Bronchial epithelial cell (primary cell): ENCODE results near the gene RGCC. TPM values are rescaled to one million over a fixed set of nuclear protein-coding genes. Genes with fewer than 3 reads are reported as not detected.
A peak's percentile ranks its signal among the peaks of the same experiment; 100 is the strongest.

ENCODE experiments used
- DNase-seq: peaks from one replicate; pipeline ENCODE4 v3.0.0-alpha.2; 2010; ENCODE audit warnings: low read depth
- FAIRE-seq: peaks from 2 replicates; lab custom pipeline; 2011; peaks lifted over from hg19 to GRCh38; lab: Jason Lieb, UNC
- H3K27me3 ChIP-seq: 2 replicates; pipeline ENCODE4 v1.5.1; 2011; ENCODE audit warnings: low read length; ENCODE audit not compliant: control insufficient read depth, insufficient read depth
- H3K36me3 ChIP-seq: 2 replicates; pipeline ENCODE4 v1.5.1; 2011; ENCODE audit warnings: low read length; ENCODE audit not compliant: control insufficient read depth, insufficient read depth
- H3K4me3 ChIP-seq: 2 replicates; pipeline ENCODE4 v1.5.1; 2011; ENCODE audit warnings: mild to moderate bottlenecking, low read depth, low read length, control low read depth
- CTCF ChIP-seq: IDR thresholded peaks from 2 replicates; pipeline ENCODE4 v1.5.1; 2011; ENCODE audit warnings: mild to moderate bottlenecking, moderate library complexity, low read length, control low read depth, inconsistent platforms; ENCODE audit not compliant: insufficient read depth, severe bottlenecking
- total RNA-seq: library from RNA; depleted of rRNA; stranded (reverse); fragments of >200 nt; gene quantifications from 2 replicates; pipeline ENCODE4 v1.2.1, GENCODE V29; 2014

Gene RGCC
- total RNA-seq, 1 donor from 2014 or later: 13.2 TPM

- peak; percentile 57 for DNase-seq
- H3K36me3 ChIP-seq: peaks cover 2% of the 10 kb centered on the region
- FAIRE-seq: no peak
- peak overlapping the region; percentile 60 for H3K4me3 ChIP-seq
- peaks cover 5% of the 10 kb centered on the region for H3K27me3 ChIP-seq
- no peak for TF ChIP-seq CTCF
Measured at GRCh38 chr13:41458187-41458760, 924 bp downstream of the RGCC start.

- Histone ChIP-seq H3K4me3 (peak overlapping the region; percentile 60), H3K36me3 (peaks cover 2% of the 10 kb centered on the region), H3K27me3 (peaks cover 5% of the 10 kb centered on the region)
- FAIRE-seq (no peak), DNase-seq (peak; percentile 65)
- peak; percentile 87 for TF ChIP-seq CTCF
Measured at GRCh38 chr13:41458761-41459431, 1.5 kb downstream of the RGCC start.

DNA sequence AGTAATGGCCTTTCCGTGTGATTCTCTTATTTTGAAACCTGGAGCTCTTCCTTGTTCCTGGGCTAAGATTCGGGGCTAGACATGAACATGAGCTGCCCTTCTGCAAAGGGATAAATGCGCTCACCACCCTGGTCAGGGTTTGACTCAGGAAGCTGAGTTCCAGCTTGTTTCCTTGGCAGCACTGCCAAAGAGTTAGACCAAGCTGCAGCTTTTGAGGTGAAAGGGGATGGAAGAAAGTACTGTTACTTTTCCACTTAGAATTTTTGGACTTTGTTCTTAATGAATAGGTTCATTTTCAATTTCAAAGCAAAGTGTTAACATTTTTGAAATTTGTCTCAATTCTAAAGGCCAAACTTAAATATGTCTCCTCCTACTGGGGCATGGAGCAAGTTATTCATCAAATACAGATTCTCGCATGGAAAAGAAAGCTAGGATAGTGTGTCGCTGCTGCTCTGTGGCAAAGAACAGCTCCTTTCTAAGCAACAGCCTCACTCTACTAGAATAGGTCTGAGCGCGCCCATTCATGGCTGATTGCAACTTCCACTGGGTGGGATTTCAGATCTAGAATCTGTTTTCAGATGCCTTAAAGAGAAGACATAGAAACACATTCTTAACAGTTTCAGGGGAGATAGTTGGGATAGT is 2.2 kb downstream of the RGCC start:
- peaks cover 2% of the 10 kb centered on the region for H3K36me3 ChIP-seq
- TF ChIP-seq CTCF: no peak
- H3K27me3 ChIP-seq: peaks cover 5% of the 10 kb centered on the region
- no peak overlapping the region for H3K4me3 ChIP-seq
- FAIRE-seq (no peak), DNase-seq (peak; percentile 50)

GRCh38 chr13:41460074-41460465 is 2.7 kb downstream of the RGCC start:
- peaks cover 5% of the 10 kb centered on the region for H3K27me3 ChIP-seq
- H3K4me3 ChIP-seq: no peak overlapping the region
- no peak for TF ChIP-seq CTCF
- FAIRE-seq: no peak
- DNase-seq: no peak
- H3K36me3 ChIP-seq: peaks cover 2% of the 10 kb centered on the region

DNA sequence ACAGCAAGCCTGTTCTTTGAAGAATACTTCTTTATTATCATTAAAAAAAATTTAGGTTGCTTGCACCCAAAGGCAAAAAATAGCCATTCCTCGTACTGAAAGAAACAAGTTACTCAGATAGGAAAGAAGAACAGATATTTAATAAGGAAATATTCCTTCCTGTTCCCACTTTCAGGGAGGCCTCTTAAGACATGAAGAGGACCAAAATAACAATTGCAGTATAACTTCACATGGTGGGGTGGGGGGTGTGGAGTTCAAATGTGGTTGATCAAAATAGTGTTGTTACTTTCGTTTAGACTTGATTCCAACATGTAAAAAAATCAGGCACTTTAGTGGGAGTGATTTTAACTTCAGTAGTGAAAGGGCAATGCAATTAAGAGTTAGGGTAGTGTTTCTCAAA is 3.6 kb downstream of the RGCC start:
- H3K36me3 ChIP-seq: peaks cover 2% of the 10 kb centered on the region
- no peak overlapping the region for H3K4me3 ChIP-seq
- FAIRE-seq (no peak), DNase-seq (no peak)
- TF ChIP-seq CTCF: no peak
- H3K27me3 ChIP-seq: peaks cover 5% of the 10 kb centered on the region
